Neural progenitor cell (in vitro differentiated cells): Measurements from ENCODE around the gene TMEM100.

Source experiments
- CTCF ChIP-seq: fragments of 200-600 bp; sonication (generic); IDR thresholded peaks from 2 replicates; pipeline ENCODE4 v1.5.1; 2017; ENCODE audit warnings: antibody characterized with exemption, mild to moderate bottlenecking
- EZH2 ChIP-seq: fragments of 200-600 bp; sonication (generic); IDR thresholded peaks from 2 replicates; pipeline ENCODE4 v1.6.1; 2017; ENCODE audit warnings: antibody characterized with exemption, mild to moderate bottlenecking, moderate library complexity
- EZH2phosphoT487 ChIP-seq: fragments of 200-600 bp; sonication (generic); IDR thresholded peaks from 2 replicates; pipeline ENCODE4 v1.6.1; 2017; ENCODE audit warnings: antibody characterized with exemption

- no peak for TF ChIP-seq CTCF
- TF ChIP-seq EZH2 = no peak
- no peak for TF ChIP-seq EZH2phosphoT487
Observed at GRCh38 chr17:55699181-55699860, 23.3 kb downstream of the TMEM100 start.
